ENCODE results near the gene CASP4. TPM values are rescaled to one million over a fixed set of nuclear protein-coding genes. Genes with fewer than 3 reads are reported as not detected.

Gene CASP4
- total RNA-seq, 2 donors from 2014 or later = 27.6 to 29.8 TPM

DNA sequence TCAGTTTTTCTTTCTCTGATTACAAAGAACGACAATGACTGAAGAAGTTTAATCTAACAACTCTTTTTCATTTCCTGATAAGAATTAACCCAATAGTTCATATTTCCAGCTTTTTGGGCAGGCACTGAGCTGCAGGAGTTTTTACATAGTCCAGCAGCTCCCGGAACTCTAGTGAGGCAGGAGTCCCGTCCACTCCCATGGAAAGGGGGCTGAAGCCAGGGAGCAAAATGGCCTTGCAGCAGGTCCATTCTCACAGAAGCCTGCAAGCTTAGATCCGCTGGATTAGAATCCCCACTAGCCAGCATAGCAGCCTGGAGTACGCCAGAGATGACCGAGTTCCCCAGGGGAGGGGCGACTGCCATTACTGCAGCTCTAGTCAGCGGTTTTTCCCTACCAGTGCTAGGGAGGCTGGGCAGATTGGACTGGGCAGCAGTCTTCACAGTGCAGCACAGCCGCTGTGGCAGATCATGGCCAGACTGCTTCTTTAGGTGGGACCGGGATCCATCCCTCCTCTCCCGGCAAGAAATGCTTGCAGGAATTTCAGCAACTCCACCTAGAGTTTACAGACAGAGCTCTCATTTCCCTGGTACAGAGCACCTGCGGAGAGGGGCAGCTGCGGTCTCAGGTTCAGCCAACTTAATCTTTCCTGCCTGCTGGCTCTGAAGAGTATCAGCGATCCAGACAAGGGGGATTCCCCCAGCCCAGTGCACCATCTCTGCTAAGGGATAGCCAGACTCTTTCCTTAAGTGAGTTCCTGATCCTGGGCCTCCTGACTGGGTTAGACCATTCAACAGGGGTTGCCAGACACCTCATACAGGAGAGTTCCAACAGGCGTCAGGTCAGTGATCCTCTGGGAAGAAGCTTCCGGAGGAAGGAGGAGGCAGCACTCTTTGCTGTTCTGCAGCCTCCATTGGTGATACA, 742 bp upstream of the CASP4 start:
- H3K4me1 ChIP-seq = peaks cover 5% of the 10 kb centered on the region
- peak overlapping the region; percentile 93 for H3K27ac ChIP-seq
- intact Hi-C loops (cut with DNase I) = loop anchor here (2.0 kb wide), 1 partner anchor 64 kb away; no protein-coding TSS in a partner anchor
- no peaks in the 10 kb centered on the region for H3K27me3 ChIP-seq
- no peak for TF ChIP-seq CTCF (IDR thresholded peaks at IDR 0.05)
- H3K36me3 ChIP-seq = no peaks in the 10 kb centered on the region
- peak overlapping the region; percentile 6 to 28 for H3K9ac ChIP-seq (ENCODE audit: low read depth in 2 of 2, low read length in 2 of 2)
- peak overlapping the region; percentile 33 for H3K4me3 ChIP-seq
- peak; percentile 31 for DNase-seq
- no peaks in the 10 kb centered on the region for H3K9me3 ChIP-seq

DNA sequence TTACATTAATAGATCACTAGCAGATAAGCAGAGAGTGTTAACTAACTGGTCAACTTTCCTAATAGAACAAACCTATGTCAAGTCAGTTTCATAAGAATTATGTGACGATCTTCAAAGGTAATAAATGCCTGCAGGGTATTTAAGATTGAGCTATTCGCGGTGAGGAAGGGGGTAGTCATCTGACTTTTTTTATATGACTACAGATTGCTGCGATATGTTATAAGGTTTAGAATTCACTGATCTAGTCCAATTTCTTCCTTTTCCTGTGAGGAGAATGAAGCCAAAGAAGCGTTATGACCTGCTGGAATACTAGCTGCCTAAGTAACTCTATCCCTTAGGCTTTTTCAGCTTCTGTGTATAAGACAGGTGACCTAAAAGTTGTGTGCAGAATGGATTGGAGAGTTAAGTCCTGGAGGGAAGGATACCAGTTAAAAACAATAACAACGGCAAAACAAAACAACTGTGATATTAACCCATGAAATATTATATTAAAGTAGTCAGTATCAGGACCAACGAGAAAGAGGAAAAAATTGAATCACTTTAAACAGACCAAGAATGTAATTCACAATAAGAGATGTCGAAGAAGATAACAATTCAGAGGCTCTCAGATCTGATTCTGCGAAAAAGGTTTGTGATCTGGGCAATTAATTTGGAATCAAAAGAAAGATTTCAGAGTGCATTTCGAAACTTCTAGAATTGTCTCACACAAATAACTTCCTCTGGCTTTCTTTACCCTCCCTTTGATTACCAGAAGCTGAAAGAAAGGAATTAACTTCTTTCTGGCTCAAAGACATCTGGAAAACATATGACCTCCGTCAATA, 630 bp downstream of the CASP4 start:
- no peak for DNase-seq
- peak overlapping the region; percentile 41 to 72 for H3K9ac ChIP-seq (ENCODE audit: low read depth in 2 of 2, low read length in 2 of 2)

DNA sequence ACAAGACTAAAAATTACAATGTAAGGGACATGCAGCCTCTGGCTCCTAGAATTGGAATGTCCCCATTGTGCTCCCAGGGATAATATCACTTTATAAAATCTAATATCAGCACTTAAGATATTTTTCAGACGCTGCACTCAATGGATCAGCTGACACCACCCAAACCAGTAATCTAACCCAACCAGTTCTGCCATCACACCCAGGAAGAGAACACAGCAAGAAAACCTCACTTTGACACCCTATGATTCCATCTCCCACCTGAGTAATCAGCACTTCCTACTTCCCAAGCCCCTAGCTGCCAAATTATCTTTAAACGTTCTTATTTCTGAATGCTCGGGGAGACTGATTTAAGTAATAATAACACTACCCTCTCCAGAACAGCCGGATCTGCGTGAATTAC, 2.6 kb downstream of the CASP4 start:
- Histone ChIP-seq H3K4me3 (no peak overlapping the region), H3K27me3 (no peaks in the 10 kb centered on the region), H3K4me1 (peaks cover 5% of the 10 kb centered on the region), H3K9ac (ENCODE audit: low read depth in 2 of 2, low read length in 2 of 2) (no peak overlapping the region), H3K27ac (no peak overlapping the region), H3K36me3 (no peaks in the 10 kb centered on the region), H3K9me3 (no peaks in the 10 kb centered on the region)
- DNase-seq = no peak
- intact Hi-C loops (cut with DNase I) = no loop called here
- no peak for TF ChIP-seq CTCF (IDR thresholded peaks at IDR 0.05)

More for the DNA sequence above, 630 bp downstream of the CASP4 start:
- Histone ChIP-seq H3K9me3 (no peaks in the 10 kb centered on the region), H3K4me1 (peaks cover 5% of the 10 kb centered on the region), H3K36me3 (no peaks in the 10 kb centered on the region), H3K27me3 (no peaks in the 10 kb centered on the region), H3K27ac (peak overlapping the region; percentile 93), H3K4me3 (peak overlapping the region; percentile 33)
- TF ChIP-seq CTCF (IDR thresholded peaks at IDR 0.05) = no peak
- intact Hi-C loops (cut with DNase I) = loop anchor here (2.0 kb wide), 1 partner anchor 65 kb away; no protein-coding TSS in a partner anchor

- Histone ChIP-seq H3K36me3 (no peaks in the 10 kb centered on the region), H3K9me3 (no peaks in the 10 kb centered on the region), H3K9ac (ENCODE audit: low read depth in 2 of 2, low read length in 2 of 2) (no peak overlapping the region), H3K4me3 (no peak overlapping the region), H3K4me1 (peaks cover 5% of the 10 kb centered on the region), H3K27me3 (no peaks in the 10 kb centered on the region), H3K27ac (no peak overlapping the region)
- intact Hi-C loops (cut with DNase I) = loop anchor here (5.0 kb wide), 1 partner anchor 63 kb away; no protein-coding TSS in a partner anchor
- DNase-seq = no peak
- TF ChIP-seq CTCF (IDR thresholded peaks at IDR 0.05) = no peak
Measured at GRCh38 chr11:104964247-104964646, 4.1 kb downstream of the CASP4 start.

- Histone ChIP-seq H3K27ac (no peak overlapping the region), H3K9ac (ENCODE audit: low read depth in 2 of 2, low read length in 2 of 2) (no peak overlapping the region), H3K4me1 (peaks cover 5% of the 10 kb centered on the region), H3K9me3 (no peaks in the 10 kb centered on the region), H3K4me3 (no peak overlapping the region), H3K27me3 (no peaks in the 10 kb centered on the region), H3K36me3 (no peaks in the 10 kb centered on the region)
- DNase-seq = no peak
- intact Hi-C loops (cut with DNase I) = loop anchor here (5.0 kb wide), 1 partner anchor 64 kb away; no protein-coding TSS in a partner anchor
- TF ChIP-seq CTCF (IDR thresholded peaks at IDR 0.05) = no peak
Measured at GRCh38 chr11:104962852-104963251, 5.5 kb downstream of the CASP4 start.
